ENCODE measurements around the gene ATG10. TPM values are rescaled to one million over a fixed set of nuclear protein-coding genes. Genes with fewer than 3 reads are reported as not detected.
"Not testable (repeated sequence)": the region's sequence is repeated elsewhere in the genome, so short reads cannot be mapped to it uniquely, and the experiment has no call there.

The ATG10 gene
- total and polyA plus RNA-seq, 2 donors: 6.1 to 14.5 TPM

- 97% methylated on average over 2 of the region's 2 CpGs for WGBS
- Histone ChIP-seq H3K27ac (ENCODE audit: low read depth) (no peak overlapping the region), H3K36me3 (ENCODE audit: insufficient read depth) (peaks cover 2% of the 10 kb centered on the region), H3K4me3 (ENCODE audit: low read depth, low read length) (no peak overlapping the region), H3K4me1 (ENCODE audit: insufficient read depth) (no peaks in the 10 kb centered on the region)
- DNase-seq (ENCODE audit: extremely low spot score): no peak
Observed at GRCh38 chr5:81995407-81995806, 23.6 kb downstream of the ATG10 start.

- Histone ChIP-seq H3K4me1 (ENCODE audit: insufficient read depth) (no peaks in the 10 kb centered on the region), H3K36me3 (ENCODE audit: insufficient read depth) (peaks cover 2% of the 10 kb centered on the region), H3K4me3 (ENCODE audit: low read depth, low read length) (no peak overlapping the region), H3K27ac (ENCODE audit: low read depth) (no peak overlapping the region)
- DNase-seq (ENCODE audit: extremely low spot score): no peak
- WGBS: 81% methylated on average over 6 of the region's 6 CpGs
Observed at GRCh38 chr5:82004511-82004910, 32.7 kb downstream of the ATG10 start.

DNA sequence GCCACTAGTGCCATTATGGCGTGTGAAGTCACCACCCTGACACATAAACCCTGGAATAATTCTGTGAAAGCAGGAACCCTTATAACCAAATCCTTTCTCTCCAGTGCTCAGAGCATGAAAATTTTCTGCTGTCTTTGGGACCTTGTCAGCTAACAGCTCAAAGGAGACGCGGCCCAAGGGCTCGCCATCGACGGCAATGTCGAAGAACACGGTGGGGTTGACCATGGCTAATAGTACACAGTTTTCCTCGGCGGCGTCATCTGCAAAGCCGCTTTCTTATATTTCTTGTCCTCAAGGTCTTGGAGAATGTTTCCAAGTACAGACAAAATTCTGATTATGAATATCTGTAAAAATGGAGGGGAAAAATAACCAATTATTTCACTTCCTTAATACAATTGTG is 38.0 kb downstream of the ATG10 start:
- DNase-seq (ENCODE audit: extremely low spot score); H3K27ac ChIP-seq (ENCODE audit: low read depth); H3K36me3 ChIP-seq (ENCODE audit: insufficient read depth); H3K4me1 ChIP-seq (ENCODE audit: insufficient read depth); H3K4me3 ChIP-seq (ENCODE audit: low read depth, low read length): not testable (repeated sequence)
- 98% methylated on average over 12 of the region's 12 CpGs for WGBS

DNA sequence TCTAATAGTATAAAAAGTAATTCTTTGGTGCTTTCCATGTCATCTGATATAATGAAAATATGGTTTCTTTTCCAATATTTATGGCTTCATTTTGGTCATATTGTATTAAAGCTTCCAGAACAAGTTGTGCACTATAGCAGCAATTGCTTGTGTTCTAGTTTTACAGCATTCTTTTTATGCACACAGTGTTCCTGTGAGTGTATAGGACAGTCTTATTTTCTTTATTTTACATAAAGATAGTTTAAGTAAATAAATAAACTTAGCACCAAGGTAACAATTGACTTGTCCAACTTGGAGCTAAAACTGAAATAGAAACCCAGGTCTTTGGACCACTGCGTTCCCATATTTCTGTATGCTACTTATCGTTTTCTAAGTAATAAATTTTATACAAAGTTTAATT is 38.9 kb downstream of the ATG10 start:
- DNase-seq (ENCODE audit: extremely low spot score): no peak
- Histone ChIP-seq H3K36me3 (ENCODE audit: insufficient read depth) (no peaks in the 10 kb centered on the region), H3K27ac (ENCODE audit: low read depth) (no peak overlapping the region), H3K4me3 (ENCODE audit: low read depth, low read length) (no peak overlapping the region), H3K4me1 (ENCODE audit: insufficient read depth) (no peaks in the 10 kb centered on the region)
- WGBS: 79% methylated on average over 2 of the region's 2 CpGs

- 63% methylated on average over 1 of the region's 1 CpG for WGBS
Observed at GRCh38 chr5:82011761-82012160, 39.9 kb downstream of the ATG10 start.

GRCh38 chr5:82014644-82015043 is 42.8 kb downstream of the ATG10 start:
- DNase-seq (ENCODE audit: extremely low spot score); H3K27ac ChIP-seq (ENCODE audit: low read depth); H3K4me3 ChIP-seq (ENCODE audit: low read depth, low read length); H3K4me1 ChIP-seq (ENCODE audit: insufficient read depth); H3K36me3 ChIP-seq (ENCODE audit: insufficient read depth): not testable (repeated sequence)
- WGBS: 96% methylated on average over 4 of the region's 4 CpGs

More at GRCh38 chr5:82011761-82012160, 39.9 kb downstream of the ATG10 start:
- H3K4me1 ChIP-seq (ENCODE audit: insufficient read depth): no peaks in the 10 kb centered on the region
- H3K4me3 ChIP-seq (ENCODE audit: low read depth, low read length): no peak overlapping the region
- no peaks in the 10 kb centered on the region for H3K36me3 ChIP-seq (ENCODE audit: insufficient read depth)
- H3K27ac ChIP-seq (ENCODE audit: low read depth): no peak overlapping the region
- DNase-seq (ENCODE audit: extremely low spot score): no peak

GRCh38 chr5:82018462-82018861 is 46.6 kb downstream of the ATG10 start:
- DNase-seq (ENCODE audit: extremely low spot score): no peak
- Histone ChIP-seq H3K36me3 (ENCODE audit: insufficient read depth) (no peaks in the 10 kb centered on the region), H3K4me1 (ENCODE audit: insufficient read depth) (no peaks in the 10 kb centered on the region), H3K27ac (ENCODE audit: low read depth) (no peak overlapping the region), H3K4me3 (ENCODE audit: low read depth, low read length) (no peak overlapping the region)
- WGBS: 64% methylated on average over 1 of the region's 1 CpG

DNA sequence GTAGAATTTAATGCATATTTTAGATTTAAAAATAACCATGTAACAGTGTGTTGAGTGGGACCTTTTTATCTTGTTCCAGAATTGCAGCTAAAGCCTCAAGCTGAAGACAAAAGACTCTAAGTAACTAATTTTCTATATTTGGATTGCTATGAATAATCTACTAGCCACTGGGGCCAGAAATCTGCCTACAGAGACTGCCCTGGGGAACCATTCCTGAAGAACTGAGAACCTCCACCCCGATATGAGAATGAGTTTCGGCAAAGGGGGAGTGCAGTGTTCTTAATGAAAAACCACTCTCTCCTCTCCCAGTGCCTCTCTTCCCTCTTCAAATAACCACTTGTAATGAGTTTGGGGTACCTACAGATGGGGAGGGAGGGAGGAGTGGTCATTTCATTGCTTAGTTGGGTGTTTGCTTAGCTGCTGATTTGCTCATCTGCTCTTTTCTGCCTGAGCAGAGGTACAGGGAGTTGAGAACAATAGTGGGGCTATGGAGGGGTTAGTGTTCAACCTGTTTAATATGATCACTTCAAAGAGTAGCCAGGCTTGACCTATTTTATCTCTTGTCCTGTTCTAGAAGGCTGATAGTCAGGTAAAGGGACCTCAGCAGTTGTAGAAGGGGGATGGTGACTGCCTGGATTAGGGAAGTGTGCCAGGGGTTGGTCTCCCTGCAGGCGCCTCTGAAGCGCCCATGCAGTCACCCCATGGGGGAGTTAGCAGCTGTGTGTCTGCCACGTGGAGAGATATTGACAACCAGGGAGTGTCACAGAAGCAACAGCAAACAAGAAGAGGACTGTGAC is 47.7 kb downstream of the ATG10 start:
- no peaks in the 10 kb centered on the region for H3K36me3 ChIP-seq (ENCODE audit: insufficient read depth)
- no peak for DNase-seq (ENCODE audit: extremely low spot score)
- 82% methylated on average over 5 of the region's 5 CpGs for WGBS

GRCh38 chr5:82022499-82022898 is 50.7 kb downstream of the ATG10 start:
- 91% methylated on average over 1 of the region's 1 CpG for WGBS
- Histone ChIP-seq H3K4me1 (ENCODE audit: insufficient read depth) (no peaks in the 10 kb centered on the region), H3K27ac (ENCODE audit: low read depth) (no peak overlapping the region), H3K36me3 (ENCODE audit: insufficient read depth) (no peaks in the 10 kb centered on the region), H3K4me3 (ENCODE audit: low read depth, low read length) (no peak overlapping the region)
- no peak for DNase-seq (ENCODE audit: extremely low spot score)

More for the DNA sequence above, 47.7 kb downstream of the ATG10 start:
- Histone ChIP-seq H3K27ac (ENCODE audit: low read depth) (no peak overlapping the region), H3K4me1 (ENCODE audit: insufficient read depth) (no peaks in the 10 kb centered on the region), H3K4me3 (ENCODE audit: low read depth, low read length) (no peak overlapping the region)

GRCh38 chr5:82023644-82024043 is 51.8 kb downstream of the ATG10 start:
- DNase-seq (ENCODE audit: extremely low spot score): no peak
- Histone ChIP-seq H3K4me1 (ENCODE audit: insufficient read depth) (no peaks in the 10 kb centered on the region), H3K27ac (ENCODE audit: low read depth) (no peak overlapping the region), H3K36me3 (ENCODE audit: insufficient read depth) (no peaks in the 10 kb centered on the region), H3K4me3 (ENCODE audit: low read depth, low read length) (no peak overlapping the region)
- WGBS: 44% methylated on average over 3 of the region's 3 CpGs

GRCh38 chr5:82031220-82032119 is 59.6 kb downstream of the ATG10 start:
- H3K27ac ChIP-seq (ENCODE audit: low read depth): no peak overlapping the region
- DNase-seq (ENCODE audit: extremely low spot score): no peak
- 67% methylated on average over 4 of the region's 4 CpGs for WGBS
- no peaks in the 10 kb centered on the region for H3K4me1 ChIP-seq (ENCODE audit: insufficient read depth)
- H3K4me3 ChIP-seq (ENCODE audit: low read depth, low read length): no peak overlapping the region
- H3K36me3 ChIP-seq (ENCODE audit: insufficient read depth): no peaks in the 10 kb centered on the region

DNA sequence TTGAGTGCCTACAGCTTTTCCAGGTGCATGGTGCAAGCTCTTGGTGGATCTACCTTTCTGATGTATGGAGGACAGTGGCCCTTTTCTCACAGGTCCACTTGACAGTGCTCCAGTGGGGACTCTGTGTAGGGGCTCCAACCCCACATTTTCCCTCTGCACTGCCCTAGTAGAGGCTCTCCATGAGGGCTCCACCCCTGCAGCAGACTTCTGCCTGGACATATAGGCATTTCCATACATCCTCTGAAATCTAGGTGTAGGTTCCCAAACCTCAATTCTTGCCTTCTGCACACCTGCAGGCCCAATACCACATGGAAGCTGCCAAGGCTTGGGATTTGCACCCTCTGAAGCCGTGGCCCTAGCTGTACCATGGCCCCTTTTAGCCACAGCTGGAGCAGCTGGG is 71.1 kb downstream of the ATG10 start:
- WGBS: 98% methylated on average over 1 of the region's 1 CpG
- not testable (repeated sequence) for DNase-seq (ENCODE audit: extremely low spot score); H3K4me1 ChIP-seq (ENCODE audit: insufficient read depth); H3K4me3 ChIP-seq (ENCODE audit: low read depth, low read length); H3K27ac ChIP-seq (ENCODE audit: low read depth); H3K36me3 ChIP-seq (ENCODE audit: insufficient read depth)

- Histone ChIP-seq H3K36me3 (ENCODE audit: insufficient read depth) (no peaks in the 10 kb centered on the region), H3K4me1 (ENCODE audit: insufficient read depth) (no peaks in the 10 kb centered on the region), H3K4me3 (ENCODE audit: low read depth, low read length) (no peak overlapping the region), H3K27ac (ENCODE audit: low read depth) (no peak overlapping the region)
- 90% methylated on average over 2 of the region's 2 CpGs for WGBS
- DNase-seq (ENCODE audit: extremely low spot score): no peak
Observed at GRCh38 chr5:82044010-82044409, 72.2 kb downstream of the ATG10 start.

Measured in urinary bladder (tissue), 4 donors.